PC-9 (cell line): ENCODE measurements around the gene NPEPPS.
"Not testable (repeated sequence)": the region's sequence is repeated elsewhere in the genome, so short reads cannot be mapped to it uniquely, and the experiment has no call there.

Source experiments
- CTCF ChIP-seq: fragments of 200-600 bp; sonication (generic); conservative IDR thresholded peaks from 2 replicates; pipeline ENCODE4 v1.6.1; 2017; ENCODE audit warnings: mixed run types, antibody characterized with exemption, mild to moderate bottlenecking, moderate library complexity
- EZH2 ChIP-seq: fragments of 200-600 bp; sonication (generic); IDR thresholded peaks from 2 replicates; pipeline ENCODE4 v1.8.0; 2017; ENCODE audit warnings: antibody characterized with exemption, low read depth

- TF ChIP-seq EZH2, CTCF: not testable (repeated sequence)
These were observed 62.6 kb downstream of the NPEPPS start for GRCh38 chr17:47593522-47593921.
